Measurements from ENCODE around the gene PRSS21.

- TF ChIP-seq TAF1 (IDR thresholded peaks at IDR 0.05; ENCODE audit: low read depth) (no peak), ZBTB7A (IDR thresholded peaks at IDR 0.05; ENCODE audit: low read depth) (no peak), REST (IDR thresholded peaks at IDR 0.05; ENCODE audit: low read depth) (no peak), MAX (IDR thresholded peaks at IDR 0.05) (no peak), FOXM1 (IDR thresholded peaks at IDR 0.05; ENCODE audit: borderline replicate concordance, low read depth) (no peak), RAD21 (IDR thresholded peaks at IDR 0.05; ENCODE audit: low read depth) (no peak)
Observed at GRCh38 chr16:2841606-2842339, 24.7 kb downstream of the PRSS21 start.
